ENCODE results near the gene LSM4.

GRCh38 chr19:18361646-18362045, 38.8 kb upstream of the LSM4 start:
- TF ChIP-seq POLR2A (IDR thresholded peaks at IDR 0.05) = no peak
- TF ChIP-seq, protein P1, sequence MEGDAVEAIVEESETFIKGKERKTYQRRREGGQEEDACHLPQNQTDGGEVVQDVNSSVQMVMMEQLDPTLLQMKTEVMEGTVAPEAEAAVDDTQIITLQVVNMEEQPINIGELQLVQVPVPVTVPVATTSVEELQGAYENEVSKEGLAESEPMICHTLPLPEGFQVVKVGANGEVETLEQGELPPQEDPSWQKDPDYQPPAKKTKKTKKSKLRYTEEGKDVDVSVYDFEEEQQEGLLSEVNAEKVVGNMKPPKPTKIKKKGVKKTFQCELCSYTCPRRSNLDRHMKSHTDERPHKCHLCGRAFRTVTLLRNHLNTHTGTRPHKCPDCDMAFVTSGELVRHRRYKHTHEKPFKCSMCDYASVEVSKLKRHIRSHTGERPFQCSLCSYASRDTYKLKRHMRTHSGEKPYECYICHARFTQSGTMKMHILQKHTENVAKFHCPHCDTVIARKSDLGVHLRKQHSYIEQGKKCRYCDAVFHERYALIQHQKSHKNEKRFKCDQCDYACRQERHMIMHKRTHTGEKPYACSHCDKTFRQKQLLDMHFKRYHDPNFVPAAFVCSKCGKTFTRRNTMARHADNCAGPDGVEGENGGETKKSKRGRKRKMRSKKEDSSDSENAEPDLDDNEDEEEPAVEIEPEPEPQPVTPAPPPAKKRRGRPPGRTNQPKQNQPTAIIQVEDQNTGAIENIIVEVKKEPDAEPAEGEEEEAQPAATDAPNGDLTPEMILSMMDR (IDR thresholded peaks at IDR 0.05 in 8 of 11, conservative IDR thresholded peaks at IDR 0.05 in 3 of 11) = no peak
- no peak for TF ChIP-seq POLR2AphosphoS5 (IDR thresholded peaks at IDR 0.05)
